Measurements from ENCODE around the gene SIPA1L3.

DNA sequence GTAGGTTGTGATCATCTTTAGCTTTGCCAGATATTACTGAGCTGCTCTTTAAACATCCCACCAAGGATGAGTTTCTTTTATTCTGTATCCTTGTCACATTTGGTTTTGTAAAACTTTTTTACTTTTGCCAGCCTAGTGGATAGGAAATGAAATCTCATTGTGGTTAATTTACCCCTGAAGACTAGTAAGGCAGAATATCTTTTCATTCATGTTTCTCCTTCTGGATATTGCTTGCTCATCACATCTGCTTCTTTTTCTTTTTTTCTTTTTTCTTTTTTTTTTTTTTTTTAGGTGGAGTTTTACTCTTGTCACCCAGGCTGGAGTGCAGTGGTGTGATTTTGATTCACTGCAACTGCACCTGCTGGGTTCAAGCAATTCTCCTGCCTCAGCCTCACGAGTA lies 31.3 kb downstream of the SIPA1L3 start:
- TF ChIP-seq, protein P1, sequence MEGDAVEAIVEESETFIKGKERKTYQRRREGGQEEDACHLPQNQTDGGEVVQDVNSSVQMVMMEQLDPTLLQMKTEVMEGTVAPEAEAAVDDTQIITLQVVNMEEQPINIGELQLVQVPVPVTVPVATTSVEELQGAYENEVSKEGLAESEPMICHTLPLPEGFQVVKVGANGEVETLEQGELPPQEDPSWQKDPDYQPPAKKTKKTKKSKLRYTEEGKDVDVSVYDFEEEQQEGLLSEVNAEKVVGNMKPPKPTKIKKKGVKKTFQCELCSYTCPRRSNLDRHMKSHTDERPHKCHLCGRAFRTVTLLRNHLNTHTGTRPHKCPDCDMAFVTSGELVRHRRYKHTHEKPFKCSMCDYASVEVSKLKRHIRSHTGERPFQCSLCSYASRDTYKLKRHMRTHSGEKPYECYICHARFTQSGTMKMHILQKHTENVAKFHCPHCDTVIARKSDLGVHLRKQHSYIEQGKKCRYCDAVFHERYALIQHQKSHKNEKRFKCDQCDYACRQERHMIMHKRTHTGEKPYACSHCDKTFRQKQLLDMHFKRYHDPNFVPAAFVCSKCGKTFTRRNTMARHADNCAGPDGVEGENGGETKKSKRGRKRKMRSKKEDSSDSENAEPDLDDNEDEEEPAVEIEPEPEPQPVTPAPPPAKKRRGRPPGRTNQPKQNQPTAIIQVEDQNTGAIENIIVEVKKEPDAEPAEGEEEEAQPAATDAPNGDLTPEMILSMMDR (conservative IDR thresholded peaks at IDR 0.05 in 1 of 2, IDR thresholded peaks at IDR 0.05 in 1 of 2; ENCODE audit: extremely low read depth in 1 of 2, insufficient read depth in 1 of 2, low read depth in 1 of 2, low read length in 2 of 2): no peak
- TF ChIP-seq EZH2 (IDR thresholded peaks at IDR 0.05; ENCODE audit: borderline replicate concordance, low read length): no peak

Measured in mammary epithelial cell (primary cell).